Stimulated activated naive CD4-positive, alpha-beta T cell (primary cell): Measurements from ENCODE around the gene KRTAP10-3.

Source experiments
- DNase-seq, 6 experiments: peaks; one replicate each; lab custom pipeline; 2025; lab: John Stamatoyannopoulos, UW

The KRTAP10-3 gene

GRCh38 chr21:44527983-44528633 is 30.5 kb downstream of the KRTAP10-3 start:
- DNase-seq = no peak

GRCh38 chr21:44527156-44527982 is 31.2 kb downstream of the KRTAP10-3 start:
- no peak for DNase-seq

DNA sequence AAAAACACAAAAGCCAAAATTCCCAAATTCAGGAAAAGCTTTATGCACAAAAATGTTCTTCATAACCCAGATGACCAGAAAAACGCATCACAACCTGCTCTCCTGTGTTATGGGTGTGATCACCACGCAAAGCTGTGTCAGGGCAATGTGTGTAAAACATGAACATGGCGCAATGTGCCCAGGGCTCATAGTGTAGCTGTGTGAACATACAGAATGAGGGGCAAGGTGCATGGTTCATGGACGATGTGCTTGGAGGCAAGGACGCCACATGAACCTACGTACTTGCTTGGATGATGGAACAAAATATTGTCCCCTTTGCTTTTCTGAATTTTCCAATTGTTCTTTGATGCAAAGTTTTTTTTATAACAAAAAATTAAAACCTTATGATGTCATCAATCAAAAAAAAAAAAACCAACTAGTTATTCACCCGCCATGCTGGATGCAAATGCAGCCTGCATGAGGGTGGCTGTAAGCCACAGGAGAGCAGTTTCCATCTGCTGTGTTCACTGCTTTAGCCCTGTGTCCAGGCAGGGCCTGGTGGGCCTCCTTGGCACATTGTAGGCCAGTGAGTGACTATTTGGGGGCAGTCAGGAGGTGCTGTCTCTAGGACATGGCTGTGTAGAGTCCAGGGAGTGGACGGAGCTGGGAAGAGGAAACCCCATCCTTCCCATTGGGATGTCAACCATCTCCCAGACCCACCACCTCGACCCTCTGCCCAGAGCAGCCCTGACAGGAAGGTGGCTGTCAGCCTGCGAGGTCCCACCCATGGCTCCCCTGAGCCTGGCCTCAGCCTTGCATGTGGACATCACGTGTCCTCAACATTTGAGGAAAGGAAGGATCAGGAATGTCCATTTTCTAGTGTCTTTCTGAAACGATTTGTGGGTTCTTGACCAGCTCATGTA is 32.2 kb downstream of the KRTAP10-3 start:
- DNase-seq = no peak

- no peak for DNase-seq
Observed at GRCh38 chr21:44525391-44526095, 33.1 kb downstream of the KRTAP10-3 start.

DNA sequence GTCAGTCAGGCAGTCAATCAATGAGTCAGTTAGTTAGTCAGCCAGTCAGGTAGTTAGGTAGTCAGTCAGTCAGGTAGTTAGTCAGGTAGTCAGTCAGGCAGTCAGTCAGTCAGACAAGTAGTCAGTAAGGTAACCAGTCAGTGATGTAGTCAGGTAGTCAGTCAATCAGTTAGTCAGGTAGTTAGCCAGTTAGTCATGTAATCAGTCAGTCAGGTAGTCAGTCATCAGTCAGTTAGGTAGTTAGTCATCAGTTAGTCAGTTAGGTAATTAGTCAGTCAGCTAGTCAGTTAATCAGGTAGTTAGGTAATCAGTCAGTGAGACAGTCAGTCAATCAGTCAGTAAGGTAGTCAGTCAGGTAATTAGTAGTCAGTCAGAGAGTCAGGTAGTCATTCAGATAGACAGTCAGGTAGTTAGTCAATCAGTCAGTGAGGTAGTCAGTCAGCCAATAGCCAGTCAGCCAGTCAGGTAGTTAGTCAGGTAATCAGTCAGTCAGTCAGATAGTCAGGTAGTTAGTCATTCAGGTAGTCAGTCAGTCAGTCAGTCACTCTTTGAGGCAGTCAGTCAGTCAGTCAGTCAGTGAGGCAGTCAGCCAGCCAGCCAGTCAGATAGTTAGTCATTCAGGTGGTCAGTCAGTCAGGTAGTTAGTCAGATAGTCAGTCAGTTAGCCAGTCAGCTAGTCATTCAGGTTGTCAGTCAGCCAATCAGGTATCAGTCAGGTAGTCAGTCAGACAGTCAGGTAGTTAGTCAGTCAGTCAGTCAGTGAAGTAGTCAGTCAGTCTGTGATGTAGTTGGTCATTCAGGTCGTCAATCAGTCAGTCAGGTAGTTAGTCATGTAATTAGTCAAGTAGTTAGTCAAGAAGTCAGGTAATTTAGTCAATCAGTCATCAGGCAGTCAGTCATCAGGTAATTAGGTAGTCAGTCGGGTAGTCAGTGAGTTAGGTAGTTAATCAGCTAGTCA is 33.9 kb downstream of the KRTAP10-3 start:
- no peak for DNase-seq

- DNase-seq = no peak
Observed at GRCh38 chr21:44523567-44524413, 34.8 kb downstream of the KRTAP10-3 start.

- no peak for DNase-seq
Observed at GRCh38 chr21:44522753-44523204, 35.8 kb downstream of the KRTAP10-3 start.

DNA sequence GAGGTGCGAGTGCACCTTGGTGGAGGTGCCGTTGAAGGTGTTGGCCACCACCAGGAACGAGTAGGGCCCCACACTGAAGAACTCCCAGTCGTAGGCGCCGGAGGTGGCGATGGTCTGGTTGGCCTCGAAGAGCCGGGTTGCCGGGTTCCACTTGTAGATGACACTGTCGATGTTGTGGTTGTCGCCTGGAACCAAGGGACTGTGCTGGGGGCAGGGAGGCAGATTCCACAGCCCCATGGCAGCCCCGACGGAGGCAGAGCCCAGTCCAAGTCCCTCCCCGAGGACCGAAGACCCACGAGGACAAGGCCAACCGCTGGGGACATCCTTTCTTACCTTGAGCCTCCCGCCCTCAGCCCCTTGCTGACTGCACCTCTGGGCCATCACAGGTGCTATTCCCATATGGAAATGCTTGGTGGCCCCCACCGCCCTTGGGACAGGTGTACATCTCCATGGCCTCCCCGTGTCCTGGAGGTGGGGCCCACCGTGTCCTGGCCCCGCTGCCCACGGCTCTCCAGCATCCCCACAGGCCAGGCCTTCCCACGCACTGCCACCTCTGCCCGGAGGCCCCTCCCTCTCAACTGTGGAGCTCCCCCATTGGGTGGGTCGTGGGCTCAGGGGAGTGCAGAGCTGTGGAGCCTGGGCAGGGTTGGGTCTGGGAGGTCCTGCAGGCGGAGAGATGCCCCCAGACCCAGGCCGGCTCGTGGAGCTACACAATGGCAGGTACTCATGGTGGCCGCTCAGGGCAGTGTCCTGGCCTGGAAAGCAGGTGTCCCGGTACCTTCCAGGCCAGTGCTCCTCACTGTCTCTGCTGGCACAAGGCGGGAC is 36.5 kb downstream of the KRTAP10-3 start:
- DNase-seq = no peak

GRCh38 chr21:44521301-44521927 is 37.2 kb downstream of the KRTAP10-3 start:
- no peak for DNase-seq

- DNase-seq = no peak
Observed at GRCh38 chr21:44520326-44521300, 38.0 kb downstream of the KRTAP10-3 start.

DNA sequence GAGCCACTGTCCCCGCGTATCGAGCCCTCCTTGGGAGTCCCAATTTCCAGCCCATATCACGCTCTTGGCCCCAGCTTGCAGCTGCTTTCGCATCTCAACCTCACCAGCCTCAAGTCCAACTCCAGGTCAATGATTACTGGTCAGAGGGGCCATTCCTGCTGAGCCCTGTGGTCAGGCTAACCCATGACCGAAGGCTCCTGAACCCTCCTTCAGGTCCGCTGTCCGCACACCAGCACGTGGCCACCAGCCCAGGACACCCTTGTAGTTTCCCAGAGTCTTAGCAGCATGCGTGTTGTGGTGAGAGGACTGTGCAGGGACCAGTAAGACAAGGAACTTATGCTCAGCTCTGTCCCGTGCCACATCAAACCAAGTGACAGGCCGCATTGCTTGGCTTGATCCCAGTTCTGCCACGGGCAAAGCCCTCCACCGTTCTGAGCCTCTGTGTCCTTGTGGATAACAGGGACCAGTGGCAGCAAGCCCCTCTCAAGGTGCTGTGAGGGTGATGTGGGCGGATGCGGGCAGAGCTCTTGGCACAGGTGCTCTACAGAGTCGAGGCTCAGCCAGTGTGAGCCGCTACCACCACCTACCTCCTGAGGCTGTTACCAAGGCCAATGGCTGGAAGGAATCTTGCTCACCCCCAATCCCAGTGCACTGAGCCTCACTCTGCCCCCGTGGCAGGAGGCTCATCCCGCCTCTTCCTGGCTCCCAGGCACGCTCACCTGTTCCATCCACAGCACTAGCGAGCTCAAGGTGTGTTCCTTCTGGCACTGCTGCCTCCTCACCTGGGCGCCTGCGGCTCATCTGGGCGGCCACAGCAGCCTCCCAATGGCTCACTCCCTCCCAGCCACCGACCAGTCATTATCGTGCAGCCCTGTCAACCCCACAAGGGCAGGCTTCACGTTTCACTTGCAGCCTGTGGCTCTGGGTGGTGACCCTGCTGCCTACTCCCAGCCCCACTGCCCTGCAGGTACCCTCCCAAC is 39.0 kb downstream of the KRTAP10-3 start:
- DNase-seq = no peak

- DNase-seq = no peak
Observed at GRCh38 chr21:44518686-44519085, 39.9 kb downstream of the KRTAP10-3 start.

- DNase-seq = no peak
Observed at GRCh38 chr21:44517175-44517899, 41.3 kb downstream of the KRTAP10-3 start.

- DNase-seq = no peak
Observed at GRCh38 chr21:44516828-44517174, 41.8 kb downstream of the KRTAP10-3 start.

DNA sequence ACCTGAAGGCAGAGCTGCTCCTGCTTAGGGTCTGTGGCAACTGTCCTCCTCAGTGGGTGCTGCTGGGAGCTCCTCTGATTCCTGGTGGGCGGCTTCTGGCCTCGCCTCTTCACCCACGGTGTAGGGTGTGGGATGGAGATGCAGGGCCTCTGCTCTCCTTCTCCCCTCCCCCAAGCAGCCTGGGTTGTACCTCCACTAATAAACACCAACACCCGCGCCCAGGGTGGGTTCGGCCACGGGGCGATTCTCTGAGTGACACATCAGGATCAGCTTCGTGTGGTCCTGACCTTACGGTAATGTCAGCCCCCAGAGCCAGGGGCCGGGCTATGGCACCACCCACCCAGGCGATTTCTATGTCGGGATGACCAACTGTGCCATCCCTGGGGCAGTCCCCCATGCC is 42.3 kb downstream of the KRTAP10-3 start:
- DNase-seq = no peak
